ENCODE measurements around the gene CDC14A.
A peak's percentile ranks its signal among the peaks of the same experiment; 100 is the strongest.

The CDC14A gene

GRCh38 chr1:100449477-100449876 is 97.2 kb downstream of the CDC14A start:
- no peak for DNase-seq (ENCODE audit: low read depth in 2 of 2)

- DNase-seq (ENCODE audit: low read depth in 2 of 2): no peak
These were observed 100.3 kb downstream of the CDC14A start for GRCh38 chr1:100452641-100453040.

- DNase-seq (ENCODE audit: low read depth in 2 of 2): no peak
These were observed 103.3 kb downstream of the CDC14A start for GRCh38 chr1:100455478-100456072.

- DNase-seq (ENCODE audit: low read depth in 2 of 2): no peak
These were observed 104.6 kb downstream of the CDC14A start for GRCh38 chr1:100456880-100457279.

GRCh38 chr1:100457683-100458082 is 105.4 kb downstream of the CDC14A start:
- DNase-seq (ENCODE audit: low read depth in 2 of 2): no peak

- DNase-seq (ENCODE audit: low read depth in 2 of 2): no peak
These were observed 106.5 kb downstream of the CDC14A start for GRCh38 chr1:100458661-100459357.

GRCh38 chr1:100459358-100460114 is 107.2 kb downstream of the CDC14A start:
- peak; percentile 32 to 42 for DNase-seq (ENCODE audit: low read depth in 2 of 2)

- no peak for DNase-seq (ENCODE audit: low read depth in 2 of 2)
These were observed 108.9 kb downstream of the CDC14A start for GRCh38 chr1:100461222-100461621.

GRCh38 chr1:100462326-100463025 is 110.2 kb downstream of the CDC14A start:
- DNase-seq (ENCODE audit: low read depth in 2 of 2): no peak

GRCh38 chr1:100463791-100464424 is 111.6 kb downstream of the CDC14A start:
- no peak for DNase-seq (ENCODE audit: low read depth in 2 of 2)

GRCh38 chr1:100469578-100469977 is 117.3 kb downstream of the CDC14A start:
- no peak for DNase-seq (ENCODE audit: low read depth in 2 of 2)

- no peak for DNase-seq (ENCODE audit: low read depth in 2 of 2)
These were observed 122.5 kb downstream of the CDC14A start for GRCh38 chr1:100474834-100475233.

GRCh38 chr1:100476735-100477290 is 124.5 kb downstream of the CDC14A start:
- DNase-seq (ENCODE audit: low read depth in 2 of 2): no peak

- no peak for DNase-seq (ENCODE audit: low read depth in 2 of 2)
These were observed 126.5 kb downstream of the CDC14A start for GRCh38 chr1:100478816-100479215.

- DNase-seq (ENCODE audit: low read depth in 2 of 2): no peak
These were observed 127.5 kb downstream of the CDC14A start for GRCh38 chr1:100479620-100480338.

GRCh38 chr1:100481303-100481702 is 129.0 kb downstream of the CDC14A start:
- no peak for DNase-seq (ENCODE audit: low read depth in 2 of 2)

GRCh38 chr1:100482167-100482566 is 129.9 kb downstream of the CDC14A start:
- DNase-seq (ENCODE audit: low read depth in 2 of 2): no peak

GRCh38 chr1:100482748-100483147 is 130.4 kb downstream of the CDC14A start:
- DNase-seq (ENCODE audit: low read depth in 2 of 2): no peak

- DNase-seq (ENCODE audit: low read depth in 2 of 2): no peak
These were observed 130.9 kb downstream of the CDC14A start for GRCh38 chr1:100483230-100483629.

GRCh38 chr1:100485855-100486258 is 133.6 kb downstream of the CDC14A start:
- DNase-seq (ENCODE audit: low read depth in 2 of 2): no peak
